Peyer's patch (tissue), 4 donors: ENCODE data around the gene DPYD. TPM values are rescaled to one million over a fixed set of nuclear protein-coding genes. Genes with fewer than 3 reads are reported as not detected.

Source experiments
- DNase-seq, 3 donors: peaks; one replicate each; pipeline ENCODE4 v3.0.0-alpha.2; 2017 to 2019
- H3K27ac ChIP-seq, 4 donors: fragments of 200-600 bp; sonication (generic); one replicate each; pipeline ENCODE4 v1.5.1; 2016 to 2019
- H3K27me3 ChIP-seq, 2 donors: fragments of 200-600 bp; sonication (generic); one replicate each; pipeline ENCODE4 v1.5.1; 2019
- H3K36me3 ChIP-seq, 3 donors: fragments of 200-600 bp; sonication (generic); one replicate each; pipeline ENCODE4 v1.5.1; 2016 to 2019
- H3K4me1 ChIP-seq, 4 donors: fragments of 200-600 bp; sonication (generic); one replicate each; pipeline ENCODE4 v1.5.1; 2016 to 2019
- H3K4me3 ChIP-seq, 4 donors: fragments of 200-600 bp; sonication (generic); 1 replicate in 3 of 4; 2 replicates in 1 of 4; pipeline ENCODE4 v1.5.1; 2016 to 2019; ENCODE audit warnings: mild to moderate bottlenecking in 1 of 4
- H3K9me3 ChIP-seq, 4 donors: fragments of 200-600 bp; sonication (generic); one replicate each; pipeline ENCODE4 v1.5.1; 2016 to 2019; ENCODE audit warnings: mild to moderate bottlenecking in 1 of 4
- CTCF ChIP-seq, 6 experiments: fragments of 450-650 bp in 4 of 6; fragments of 200-600 bp in 2 of 6; sonication (generic) in 1 of 6; IDR thresholded peaks; one replicate each; pipeline ENCODE4 v1.5.1; 2017 to 2019; ENCODE audit warnings: antibody characterized with exemption in 6 of 6, mild to moderate bottlenecking in 3 of 6, moderate library complexity in 1 of 6
- POLR2A ChIP-seq, 2 donors: fragments of 450-650 bp; IDR thresholded peaks; one replicate each; pipeline ENCODE4 v1.5.1; 2017; ENCODE audit warnings: antibody characterized with exemption in 2 of 2, mild to moderate bottlenecking in 2 of 2, moderate library complexity in 2 of 2
- total RNA-seq, 4 donors: library from RNA; depleted of rRNA; stranded (reverse); fragments of >200 nt; gene quantifications; one replicate each; pipeline ENCODE4 v1.1.0, GENCODE V29; 2016

Gene DPYD
- total RNA-seq, 4 donors from 2014 or later, result 30.8 to 39.7 (median 36.4) TPM

GRCh38 chr1:97632776-97633175 lies 288.1 kb downstream of the DPYD start:
- Histone ChIP-seq H3K36me3 (no peaks in the 10 kb centered on the region), H3K27me3 (no peaks in the 10 kb centered on the region), H3K4me3 (no peak overlapping the region), H3K9me3 (no peaks in the 10 kb centered on the region), H3K27ac (no peak overlapping the region), H3K4me1 (no peaks in the 10 kb centered on the region)
- no peak for DNase-seq
- no peak for TF ChIP-seq POLR2A (IDR thresholded peaks at IDR 0.05)
- no peak for TF ChIP-seq CTCF (IDR thresholded peaks at IDR 0.05)

DNA sequence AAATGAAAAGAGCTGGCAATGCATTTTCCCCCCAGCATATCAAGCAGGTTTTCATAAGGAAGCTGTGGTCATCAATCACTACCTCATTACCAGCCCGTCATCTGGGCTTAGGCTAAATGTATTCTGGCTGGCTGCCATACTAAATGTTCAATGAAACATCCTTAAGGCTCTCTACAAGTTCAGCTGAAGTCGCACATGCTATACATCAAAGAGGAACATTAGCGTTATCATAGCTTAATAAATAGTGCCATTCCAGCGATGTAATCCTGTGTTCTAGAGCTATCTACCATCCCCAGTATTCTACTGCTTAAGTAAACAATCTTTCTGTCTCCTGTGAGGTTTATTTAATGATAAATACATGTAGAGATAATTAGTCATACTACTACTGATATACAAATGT lies 288.8 kb downstream of the DPYD start:
- no peak for DNase-seq
- no peak for TF ChIP-seq CTCF (IDR thresholded peaks at IDR 0.05)
- no peak for TF ChIP-seq POLR2A (IDR thresholded peaks at IDR 0.05)
- Histone ChIP-seq H3K4me1 (no peaks in the 10 kb centered on the region), H3K4me3 (no peak overlapping the region), H3K9me3 (no peaks in the 10 kb centered on the region), H3K27me3 (no peaks in the 10 kb centered on the region), H3K36me3 (no peaks in the 10 kb centered on the region), H3K27ac (no peak overlapping the region)

DNA sequence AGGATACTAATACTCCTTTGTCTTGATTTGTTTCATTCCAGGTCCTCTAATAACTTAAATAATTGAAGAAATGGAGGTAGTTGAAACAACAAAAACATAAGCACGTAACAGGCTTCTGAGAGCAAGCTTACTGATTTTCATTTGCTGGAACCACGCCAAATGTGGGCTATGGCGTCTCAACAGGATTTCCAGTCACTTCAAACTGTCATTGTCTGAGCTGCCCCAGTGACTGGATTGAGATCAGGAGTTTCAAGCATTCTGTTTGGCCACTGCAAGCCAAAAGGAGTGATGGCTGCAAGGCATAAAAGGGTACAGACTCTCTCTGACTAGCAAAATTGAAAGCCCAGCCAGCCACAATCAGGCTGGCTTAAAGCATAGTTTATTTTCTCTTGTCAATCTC lies 289.9 kb downstream of the DPYD start:
- no peak for DNase-seq
- Histone ChIP-seq H3K9me3 (no peaks in the 10 kb centered on the region), H3K36me3 (no peaks in the 10 kb centered on the region), H3K4me3 (no peak overlapping the region), H3K27me3 (no peaks in the 10 kb centered on the region), H3K4me1 (no peaks in the 10 kb centered on the region), H3K27ac (no peak overlapping the region)
- TF ChIP-seq POLR2A (IDR thresholded peaks at IDR 0.05) (no peak), CTCF (IDR thresholded peaks at IDR 0.05) (no peak)

DNA sequence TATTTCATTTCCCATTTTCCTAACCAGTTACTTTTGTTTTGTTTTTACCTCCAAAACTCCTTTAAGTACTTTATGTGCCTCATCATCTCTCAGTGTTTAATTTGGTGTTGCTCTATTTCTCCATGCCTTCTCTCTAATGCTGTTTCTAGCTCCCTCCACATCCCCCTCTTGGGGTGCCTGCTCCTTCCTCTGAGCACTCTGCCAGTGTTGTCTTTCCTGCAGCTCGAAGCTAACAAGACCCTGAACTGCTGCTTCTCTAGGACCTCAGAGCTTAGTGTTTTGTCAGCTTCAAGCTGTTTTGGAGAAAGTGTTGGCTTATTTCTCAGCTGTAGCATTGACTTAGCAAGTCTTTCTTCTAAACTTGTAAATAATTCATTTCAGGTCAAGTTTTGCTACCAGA lies 290.6 kb downstream of the DPYD start:
- no peak overlapping the region for H3K4me3 ChIP-seq
- TF ChIP-seq CTCF (IDR thresholded peaks at IDR 0.05), result no peak
- TF ChIP-seq POLR2A (IDR thresholded peaks at IDR 0.05), result no peak
- no peak for DNase-seq
- no peaks in the 10 kb centered on the region for H3K9me3 ChIP-seq
- H3K27me3 ChIP-seq, result no peaks in the 10 kb centered on the region
- no peaks in the 10 kb centered on the region for H3K36me3 ChIP-seq
- no peak overlapping the region for H3K27ac ChIP-seq
- no peaks in the 10 kb centered on the region for H3K4me1 ChIP-seq

DNA sequence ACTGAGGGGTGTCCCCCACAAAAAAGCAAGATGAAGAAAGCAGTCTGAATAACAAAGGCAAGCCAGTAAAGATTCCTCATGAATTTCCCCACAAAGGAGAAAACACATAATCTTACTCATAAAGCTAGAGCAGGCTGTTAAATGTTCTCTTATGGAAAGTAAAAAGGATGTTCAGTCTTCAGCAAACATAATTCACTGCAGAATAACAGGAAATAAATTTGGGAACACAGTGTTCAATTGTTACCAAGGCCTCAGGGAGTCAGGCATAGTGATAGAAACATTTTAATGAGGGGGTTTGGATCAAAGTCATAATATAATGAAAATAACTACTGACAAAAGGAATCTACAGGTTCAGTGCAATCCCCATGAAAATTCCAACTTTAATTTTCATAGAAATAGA lies 297.6 kb downstream of the DPYD start:
- Histone ChIP-seq H3K27ac (no peak overlapping the region), H3K36me3 (no peaks in the 10 kb centered on the region), H3K27me3 (no peaks in the 10 kb centered on the region), H3K9me3 (no peaks in the 10 kb centered on the region), H3K4me1 (no peaks in the 10 kb centered on the region), H3K4me3 (no peak overlapping the region)
- no peak for TF ChIP-seq POLR2A (IDR thresholded peaks at IDR 0.05)
- TF ChIP-seq CTCF (IDR thresholded peaks at IDR 0.05), result no peak
- DNase-seq, result no peak

GRCh38 chr1:97621955-97622354 lies 298.9 kb downstream of the DPYD start:
- H3K27me3 ChIP-seq, result no peaks in the 10 kb centered on the region

More at GRCh38 chr1:97621955-97622354, 298.9 kb downstream of the DPYD start:
- H3K36me3 ChIP-seq, result no peaks in the 10 kb centered on the region
- TF ChIP-seq CTCF (IDR thresholded peaks at IDR 0.05) (no peak), POLR2A (IDR thresholded peaks at IDR 0.05) (no peak)
- H3K27ac ChIP-seq, result no peak overlapping the region
- no peaks in the 10 kb centered on the region for H3K4me1 ChIP-seq
- H3K4me3 ChIP-seq, result no peak overlapping the region
- no peak for DNase-seq
- H3K9me3 ChIP-seq, result no peaks in the 10 kb centered on the region
